Erythroblast (primary cell): Measurements from ENCODE around the gene NPAS2.

Experiments used
- GATA1 ChIP-seq: IDR thresholded peaks from 2 replicates; pipeline ENCODE4 v1.6.1; 2011; ENCODE audit warnings: low read depth, mild to moderate bottlenecking, control low read depth, low read length, moderate library complexity
- POLR2A ChIP-seq: IDR thresholded peaks from 2 replicates; pipeline ENCODE4 v1.6.1; 2011; ENCODE audit warnings: mild to moderate bottlenecking, low read length

DNA sequence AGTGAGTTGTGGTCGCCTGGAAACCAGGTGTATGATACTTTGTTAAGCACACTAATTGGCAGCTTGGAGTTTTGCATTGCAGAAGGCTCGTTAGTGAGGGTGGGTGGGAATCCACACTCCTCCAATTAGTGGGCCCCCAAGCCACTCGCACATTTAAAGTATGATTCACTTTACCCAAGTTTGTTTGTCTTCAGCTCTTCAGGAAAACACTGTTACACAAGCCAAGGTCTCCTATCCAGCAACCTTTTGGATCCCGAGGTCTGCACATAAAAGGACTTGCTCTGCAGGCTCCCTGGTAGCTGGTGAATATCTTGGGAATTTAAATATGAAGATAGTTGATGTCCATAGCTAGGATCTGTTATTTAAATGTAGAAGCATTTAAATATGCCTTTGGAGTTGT is 66.1 kb downstream of the NPAS2 start:
- no peak for TF ChIP-seq POLR2A
- no peak for TF ChIP-seq GATA1
